Suppressor macrophage (primary cell): ENCODE data around the gene ARMC6.
A peak's percentile ranks its signal among the peaks of the same experiment; 100 is the strongest.

Experiments used
- DNase-seq, 4 experiments: peaks; one replicate each; pipeline ENCODE4 v3.0.0-alpha.2; 2020 to 2022
- total RNA-seq, 17 experiments: gene quantifications; one replicate each; lab custom pipeline; 2026; ENCODE audit warnings: mixed read lengths in 6 of 17, inconsistent platforms in 3 of 17; lab: John Stamatoyannopoulos, UW

ARMC6 gene
- total RNA-seq: 11.3 to 56.6 (median 26.9) reads per million in 17 experiments

DNA sequence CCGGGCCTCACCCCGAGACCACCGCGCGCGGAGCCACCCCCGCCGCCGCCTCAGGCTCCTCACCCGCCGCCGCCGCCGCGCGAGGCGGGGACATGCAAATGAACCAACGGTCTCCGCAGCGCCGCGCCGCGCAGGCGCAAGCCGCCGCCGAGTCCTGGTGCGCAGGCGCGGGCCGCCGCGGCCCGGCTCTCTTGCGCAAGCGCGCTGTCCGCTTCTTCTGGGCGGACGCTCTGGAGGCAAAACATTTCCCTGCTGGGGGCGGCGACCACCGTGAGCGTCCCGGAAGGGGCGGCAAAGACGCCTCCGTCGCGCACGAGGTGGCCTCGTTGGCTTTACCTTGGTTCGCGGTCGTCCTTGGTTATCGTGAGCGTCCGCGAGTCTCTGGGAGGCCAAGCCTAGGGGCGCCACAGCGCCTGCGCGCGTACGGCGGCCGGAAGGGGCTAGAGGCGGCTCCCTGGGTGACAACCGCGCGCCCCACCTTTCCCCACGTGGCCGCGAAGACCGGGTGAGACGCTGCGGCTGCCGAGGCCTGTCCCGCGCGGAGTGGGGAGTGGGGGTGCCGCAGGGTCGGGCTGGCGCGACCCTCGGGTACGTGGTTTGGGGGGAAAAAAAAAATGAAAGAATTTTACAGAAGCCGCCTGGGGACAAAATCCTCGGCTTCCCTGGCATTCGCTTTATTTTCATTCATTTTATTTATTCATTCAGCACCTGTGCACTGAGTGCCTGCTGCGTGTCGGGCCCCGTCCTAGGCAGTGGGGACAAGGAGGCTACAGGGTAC lies at the start of gene ARMC6, which contains the start of gene SUGP2:
TSS of gene ARMC6 (plus strand) at position 178 of the 778 bp plus-strand sequence. CDS start 607 bp downstream, outside the sequence.
TSS of gene SUGP2 (minus strand) at position 92 of the 778 bp plus-strand sequence. CDS start 2,446 bp downstream, outside the sequence.
- peak; percentile 94 to 98 (median 96) for DNase-seq

DNA sequence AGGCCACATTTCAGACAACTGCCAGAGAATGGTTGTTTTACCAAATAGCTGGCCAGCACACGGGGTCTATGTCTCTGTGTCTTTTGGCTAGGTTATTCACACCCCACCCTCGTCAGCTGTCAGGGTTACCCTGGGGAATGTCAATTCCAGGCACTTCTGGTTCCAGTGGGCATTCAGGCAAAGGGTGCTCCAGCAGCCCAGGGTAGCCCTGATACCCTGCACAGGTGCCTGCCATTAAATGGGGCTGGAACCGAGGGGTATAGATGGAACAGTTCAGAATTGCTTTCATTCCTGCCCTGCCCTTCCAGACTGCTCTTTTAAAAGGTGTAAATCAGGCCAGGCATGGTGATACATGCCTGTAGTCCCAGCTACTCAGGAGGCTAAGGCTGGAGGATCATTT lies 49.2 kb upstream of the ARMC6 start:
- DNase-seq: no peak

DNA sequence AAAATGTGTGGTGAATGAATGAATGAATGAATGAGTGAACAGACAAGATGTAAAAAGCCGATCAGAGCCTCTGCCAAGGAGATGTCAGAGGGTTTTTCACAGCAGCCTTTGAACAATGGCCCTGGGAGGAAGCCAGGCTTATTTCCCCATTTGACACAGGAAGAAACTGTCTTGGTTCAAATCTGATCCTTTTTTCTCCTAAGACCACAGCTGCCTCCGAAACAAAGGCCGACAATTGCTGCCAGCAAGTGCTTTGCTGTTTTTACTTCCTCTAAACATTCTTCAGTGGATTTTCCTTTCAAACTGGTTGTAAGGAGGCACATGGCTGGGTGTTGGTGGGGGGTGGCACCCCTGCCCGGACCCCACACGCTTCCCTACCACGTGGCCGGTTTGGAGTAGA lies 48.1 kb upstream of the ARMC6 start:
- peak; percentile 73 to 88 (median 84) for DNase-seq

DNA sequence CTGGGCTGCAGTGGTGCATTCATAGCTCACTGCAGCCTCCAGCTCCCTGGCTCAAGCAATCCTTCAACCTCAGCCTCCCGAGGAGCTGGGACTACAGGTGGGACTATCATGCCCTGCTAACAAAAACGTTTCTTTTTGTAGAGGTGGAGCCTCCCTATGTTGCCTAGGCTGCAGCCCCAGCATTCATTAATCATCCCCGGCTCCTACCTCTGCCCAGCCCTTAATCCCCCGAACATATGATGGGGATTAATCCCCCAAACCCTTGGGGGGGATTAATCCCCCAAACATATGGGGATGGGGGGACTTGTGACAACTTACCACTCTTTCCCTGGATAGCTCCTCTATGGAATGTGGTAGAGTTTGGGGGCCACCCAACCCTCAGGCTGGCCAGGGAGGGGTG lies 45.9 kb upstream of the ARMC6 start:
- no peak for DNase-seq

DNA sequence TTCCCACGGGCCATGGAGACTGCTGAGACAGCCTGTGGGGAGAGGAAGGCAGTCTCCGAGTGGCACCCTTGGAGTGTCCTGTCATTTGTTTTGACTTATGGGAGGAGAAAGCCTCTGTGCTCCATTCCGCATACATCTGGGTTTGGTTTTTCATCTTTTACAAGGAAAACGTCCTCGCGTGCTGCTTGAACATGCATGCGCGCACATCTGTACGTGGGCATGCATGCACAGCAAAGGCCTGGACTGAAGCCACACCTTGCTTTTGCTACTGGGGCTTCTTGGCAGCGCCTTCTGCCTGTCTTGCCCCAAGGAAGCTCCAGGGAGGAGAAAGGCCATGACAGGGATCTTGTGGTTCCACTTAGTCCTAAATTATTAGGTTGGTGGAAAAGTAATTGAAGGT lies 44.1 kb upstream of the ARMC6 start:
- no peak for DNase-seq

DNA sequence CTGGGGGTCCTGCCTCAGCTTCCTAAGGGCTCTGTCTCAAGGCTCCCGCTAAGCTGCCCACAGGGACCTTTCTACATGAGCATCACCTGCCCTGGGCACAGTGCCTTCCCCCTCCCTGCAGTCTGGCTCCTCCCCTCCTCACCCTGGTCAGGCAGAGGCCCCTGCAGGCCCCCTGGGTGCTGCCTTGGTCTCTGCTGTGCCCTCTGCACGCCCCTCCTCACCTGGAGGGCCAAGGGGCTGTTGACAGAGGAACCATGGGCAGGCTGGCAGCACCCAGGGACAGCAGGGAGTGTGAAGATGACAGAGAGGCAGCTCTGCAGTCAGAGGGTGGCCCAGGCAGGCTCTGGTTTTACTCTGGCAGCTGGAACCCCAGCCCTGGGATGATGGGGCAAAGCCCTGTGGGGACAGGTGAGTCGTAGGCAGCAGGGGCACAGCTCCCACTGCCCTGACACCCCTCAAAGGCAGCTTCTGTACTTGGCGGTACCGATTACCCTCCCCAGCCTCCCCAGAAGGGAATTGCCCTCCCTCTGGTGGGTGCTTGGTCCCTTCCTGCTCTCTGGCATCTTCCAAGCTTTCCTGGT lies 43.2 kb upstream of the ARMC6 start:
- no peak for DNase-seq

DNA sequence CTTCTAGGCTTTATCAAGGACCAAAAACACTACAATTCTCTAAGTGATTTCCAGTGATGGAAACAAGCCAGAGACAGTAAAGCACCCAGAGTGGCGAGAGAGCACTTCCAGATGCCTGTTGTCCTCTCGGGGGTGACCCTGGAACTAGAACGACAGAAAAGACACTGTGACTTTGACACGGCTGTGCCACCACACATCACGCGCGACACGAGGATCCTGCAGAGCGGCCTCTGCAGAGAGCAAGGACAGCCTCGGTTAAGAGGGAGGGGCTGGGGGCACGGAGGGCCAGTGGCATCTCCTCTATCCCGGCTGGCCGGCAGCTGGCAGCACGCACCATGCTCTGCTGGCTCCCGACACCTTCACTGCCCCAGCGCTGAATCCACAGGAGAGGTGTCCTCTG lies 42.4 kb upstream of the ARMC6 start:
- DNase-seq: no peak

DNA sequence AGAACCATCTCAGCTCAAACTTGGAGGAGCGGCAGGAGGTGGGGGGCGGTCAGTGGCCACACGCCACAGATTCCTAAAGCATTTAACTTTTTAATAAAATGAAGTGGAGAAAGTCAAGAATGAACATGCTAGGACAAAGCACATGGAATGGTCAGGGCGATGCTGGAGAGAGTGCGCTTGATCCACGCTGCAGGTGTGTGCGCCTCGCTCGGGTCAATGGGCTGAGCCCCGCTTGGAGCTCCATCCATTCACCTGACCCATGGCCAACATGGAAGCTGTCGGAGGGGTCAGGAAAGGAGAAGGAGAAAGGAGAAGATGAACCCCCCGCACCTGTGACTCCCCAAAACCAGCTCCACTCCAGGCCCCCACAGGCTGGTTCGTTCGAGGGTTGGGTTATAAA lies 41.9 kb upstream of the ARMC6 start:
- no peak for DNase-seq

DNA sequence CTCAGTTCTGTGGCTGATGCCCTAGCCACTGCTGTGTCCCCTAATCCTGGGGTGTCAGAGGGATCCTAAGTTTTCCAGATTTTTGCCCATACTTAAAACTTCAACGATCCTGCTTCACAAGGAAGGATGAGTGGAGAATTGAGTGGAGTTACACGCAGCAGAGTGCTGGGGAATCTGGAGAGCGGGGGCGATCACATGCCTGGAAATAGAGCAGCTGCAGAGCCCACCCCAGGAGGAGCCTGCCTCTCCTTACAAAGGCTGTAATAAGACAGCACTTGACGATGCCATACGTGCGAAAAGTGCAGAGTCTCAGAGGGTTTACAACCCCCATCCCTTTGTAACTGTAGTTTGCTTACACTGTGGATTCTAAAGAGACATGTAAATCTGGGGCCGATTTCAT lies 40.7 kb upstream of the ARMC6 start:
- DNase-seq: no peak

DNA sequence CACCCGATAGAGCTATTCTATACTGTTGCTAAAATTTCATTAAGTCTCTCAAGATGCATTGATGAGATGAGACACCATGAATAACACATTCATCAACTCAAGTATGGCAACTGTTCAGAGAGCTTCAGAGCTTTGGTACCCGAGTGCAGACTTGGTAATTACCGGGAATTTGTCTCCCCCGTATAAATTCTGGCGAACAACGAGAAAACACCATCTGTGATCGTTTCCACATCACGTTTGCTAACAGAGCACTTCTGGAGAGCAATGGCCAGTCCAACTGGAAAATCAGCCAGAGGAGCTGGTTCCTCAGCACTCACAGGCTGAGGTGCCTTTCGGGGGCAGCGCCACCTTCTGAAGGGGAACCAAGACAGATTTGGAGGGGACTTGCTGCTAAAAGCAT lies 40.3 kb upstream of the ARMC6 start:
- DNase-seq: no peak

DNA sequence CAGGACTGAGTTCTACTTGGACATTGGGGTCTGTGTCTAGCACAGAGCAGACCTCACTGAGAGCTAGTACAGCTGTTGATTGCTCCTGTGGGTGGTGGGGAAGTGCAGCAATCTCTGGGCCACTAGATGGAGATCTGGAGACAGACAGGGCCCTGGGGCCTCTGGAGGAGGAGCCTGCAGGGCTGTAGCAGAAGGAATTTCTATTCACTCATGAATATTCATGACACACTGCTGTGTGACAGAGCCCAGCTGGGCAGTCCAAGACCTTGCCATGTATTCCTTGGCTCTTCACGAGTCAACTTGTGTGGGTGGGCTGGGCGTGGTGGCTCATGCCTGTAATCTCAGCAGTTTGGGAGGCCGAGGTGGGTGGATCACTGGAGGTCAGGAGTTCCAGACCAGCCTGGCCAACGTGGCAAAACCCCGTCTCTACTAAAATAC lies 37.6 kb upstream of the ARMC6 start:
- DNase-seq: peak; percentile 79 to 90 (median 86)

DNA sequence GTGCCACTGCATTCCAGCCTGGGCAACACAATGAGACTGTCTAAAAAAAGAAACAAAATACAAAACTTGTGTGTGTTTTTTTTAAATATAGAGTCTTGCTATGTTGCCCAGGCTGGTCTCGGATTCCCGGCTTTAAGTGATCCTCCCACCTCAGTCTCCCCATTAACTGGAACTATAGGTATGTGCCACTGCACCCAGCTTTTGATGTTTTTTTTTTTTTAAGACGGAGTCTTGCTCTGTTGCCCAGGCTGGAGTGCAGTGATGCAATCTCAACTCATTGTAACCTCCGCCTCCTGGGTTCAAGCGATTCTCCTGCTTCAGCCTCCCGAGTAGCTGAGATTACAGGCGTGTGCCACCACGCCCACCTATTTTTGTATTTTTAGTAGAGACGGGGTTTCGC lies 37.1 kb upstream of the ARMC6 start:
- DNase-seq: no peak

DNA sequence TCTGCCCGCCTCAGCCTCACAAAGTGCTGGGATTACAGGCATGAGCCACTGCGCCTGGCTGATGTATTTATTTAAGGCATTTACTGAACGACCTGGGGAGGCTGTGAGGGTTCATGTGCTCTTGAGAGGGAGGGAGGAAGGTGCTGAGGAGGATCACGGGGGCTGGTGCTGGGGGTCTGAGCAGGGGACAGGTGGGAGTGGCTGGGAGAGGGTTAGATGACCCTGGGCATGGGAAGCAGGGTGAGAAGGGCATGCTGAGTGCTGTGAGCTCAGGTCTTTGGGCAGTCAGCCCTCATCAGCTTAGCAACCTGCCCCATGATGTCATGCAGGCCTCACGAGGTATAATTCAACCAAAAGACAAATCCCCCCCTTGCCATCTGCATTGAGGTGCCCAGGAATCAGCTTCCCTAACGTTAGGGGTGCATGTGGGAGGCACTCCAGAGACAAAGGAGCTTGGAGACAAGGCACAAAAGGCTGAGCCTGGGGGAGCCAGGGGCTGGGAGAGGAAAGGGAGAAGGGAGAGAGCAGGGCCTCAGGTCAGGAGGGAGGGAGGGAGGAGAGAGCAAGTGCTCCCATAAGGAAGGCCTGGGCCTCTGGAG lies 36.5 kb upstream of the ARMC6 start:
- no peak for DNase-seq

DNA sequence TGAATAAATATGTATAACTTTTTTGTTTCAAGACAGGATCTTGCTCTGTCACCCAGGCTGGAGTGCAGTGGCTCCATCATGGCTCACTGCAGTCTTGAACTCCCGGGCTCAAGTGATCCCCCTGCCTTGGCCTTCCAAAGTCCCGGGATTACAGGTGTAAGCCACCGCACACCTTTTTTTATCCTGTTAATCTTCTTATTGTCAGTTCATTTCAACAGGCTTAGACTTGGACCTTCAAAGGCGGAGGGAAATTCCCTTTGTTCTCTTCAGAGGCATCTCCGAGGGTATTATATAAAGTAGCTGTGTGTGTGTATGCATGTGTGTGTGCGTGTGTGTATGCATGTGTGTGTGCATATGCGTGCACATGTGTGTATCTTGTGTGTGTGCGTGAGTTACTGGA lies 35.1 kb upstream of the ARMC6 start:
- no peak for DNase-seq

DNA sequence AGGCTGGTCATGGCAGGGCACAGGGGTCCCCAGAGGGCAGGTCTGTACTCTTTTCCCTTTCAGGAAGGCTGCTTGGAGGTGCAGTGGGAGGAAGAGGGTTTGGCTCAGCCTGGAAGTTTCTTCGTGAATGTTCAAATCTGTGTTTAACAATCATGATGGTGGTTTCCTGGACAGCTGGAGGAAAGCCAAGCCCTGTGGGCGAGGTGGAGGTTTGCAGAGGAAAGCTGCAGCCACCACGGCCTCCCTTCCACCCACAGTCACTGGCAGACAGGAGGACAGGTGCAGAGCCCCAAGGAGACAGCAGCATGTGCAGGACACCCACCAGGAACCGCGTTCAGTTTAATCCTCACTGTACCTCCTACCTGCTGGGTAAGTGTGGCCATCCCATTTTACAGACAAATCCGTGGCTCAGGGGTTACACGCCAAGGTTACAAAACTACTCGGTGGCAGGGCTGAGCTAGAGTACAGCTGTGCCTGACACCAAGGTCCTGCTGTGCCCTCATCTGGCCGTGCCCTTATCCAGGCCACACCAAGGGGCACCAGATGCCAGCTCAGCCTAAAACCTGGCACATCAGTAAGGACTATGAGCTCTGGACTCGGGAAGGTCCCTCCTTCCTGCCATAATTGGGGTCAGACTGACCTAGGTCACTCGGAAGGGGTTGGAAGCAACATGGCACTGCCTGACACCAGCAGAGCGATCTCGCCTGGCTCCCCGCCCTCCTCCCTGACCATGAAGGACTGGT lies 34.2 kb upstream of the ARMC6 start:
- DNase-seq: peak in 1 of 4 experiments; percentile 21

DNA sequence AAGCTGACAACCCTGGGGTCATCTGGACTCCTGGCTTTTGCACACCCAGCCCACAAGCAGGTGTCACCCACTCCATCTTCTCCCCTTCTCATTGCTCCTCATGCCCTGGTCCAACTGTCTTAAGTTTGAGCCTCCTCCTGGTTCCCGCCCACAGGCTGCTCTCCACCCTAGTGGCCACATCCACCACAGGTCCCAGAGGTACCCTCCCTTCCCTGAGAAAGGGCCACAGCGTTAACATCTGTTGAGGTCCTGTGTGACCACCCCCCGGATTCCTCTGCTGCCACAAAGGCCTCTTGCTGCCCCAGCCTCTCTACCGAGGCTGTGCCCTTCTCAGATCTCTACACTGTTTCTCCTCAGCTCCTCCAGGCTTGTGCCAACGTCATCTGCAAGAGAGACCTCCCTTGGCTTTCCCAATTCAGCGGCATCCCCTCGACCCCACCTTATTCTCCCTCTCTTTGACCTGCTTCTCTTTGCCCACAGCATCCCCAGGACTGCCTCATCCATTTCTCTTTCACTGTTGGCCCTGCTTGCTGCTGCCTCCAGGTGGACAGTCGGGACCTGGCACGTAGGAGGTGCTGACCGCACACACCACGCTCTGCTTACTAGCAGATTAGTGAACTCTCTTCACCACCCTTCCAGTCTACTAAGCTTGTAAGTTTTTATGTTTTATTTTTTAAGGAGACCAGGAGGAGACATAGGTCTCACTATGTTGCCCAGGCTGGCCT lies 33.3 kb upstream of the ARMC6 start:
- DNase-seq: no peak

DNA sequence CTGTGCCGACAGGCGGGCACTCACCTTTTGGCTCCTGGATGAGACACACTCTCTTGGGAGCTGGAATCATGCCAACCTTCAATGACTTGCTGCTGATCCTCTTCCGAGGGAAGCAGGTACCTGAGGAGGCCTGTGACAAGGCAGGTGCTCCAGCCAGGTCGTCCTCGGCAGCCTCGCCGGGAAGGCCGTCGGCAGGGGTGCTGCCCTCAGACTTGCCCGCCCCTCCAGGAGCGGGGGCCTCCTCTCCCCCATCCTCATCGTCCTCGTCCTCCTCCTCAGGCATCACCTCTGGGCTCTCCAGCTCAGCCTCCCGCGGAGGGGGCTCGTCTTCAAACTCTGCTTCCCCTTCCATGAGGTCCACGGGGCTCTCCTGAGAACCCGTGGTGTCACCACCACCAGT lies 29.3 kb upstream of the ARMC6 start:
- no peak for DNase-seq

DNA sequence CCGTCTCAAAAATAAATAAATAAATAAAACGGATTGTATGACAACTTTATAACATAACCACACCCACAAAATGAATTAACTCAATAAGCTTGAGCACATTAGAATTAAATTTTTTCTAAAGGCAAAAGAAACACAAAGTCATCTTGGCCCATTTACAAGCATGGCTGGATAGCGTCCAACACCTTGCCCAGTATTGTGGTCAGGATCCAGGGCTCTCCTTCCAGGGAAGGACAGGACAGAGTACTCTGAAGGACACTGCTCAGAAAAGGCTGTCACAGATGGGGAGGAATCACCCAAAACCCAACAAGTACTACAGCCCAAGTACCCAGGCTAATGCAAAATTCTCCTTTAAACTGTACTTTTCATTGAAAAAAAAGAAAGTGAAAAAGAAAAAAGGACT lies 27.2 kb upstream of the ARMC6 start:
- no peak for DNase-seq

DNA sequence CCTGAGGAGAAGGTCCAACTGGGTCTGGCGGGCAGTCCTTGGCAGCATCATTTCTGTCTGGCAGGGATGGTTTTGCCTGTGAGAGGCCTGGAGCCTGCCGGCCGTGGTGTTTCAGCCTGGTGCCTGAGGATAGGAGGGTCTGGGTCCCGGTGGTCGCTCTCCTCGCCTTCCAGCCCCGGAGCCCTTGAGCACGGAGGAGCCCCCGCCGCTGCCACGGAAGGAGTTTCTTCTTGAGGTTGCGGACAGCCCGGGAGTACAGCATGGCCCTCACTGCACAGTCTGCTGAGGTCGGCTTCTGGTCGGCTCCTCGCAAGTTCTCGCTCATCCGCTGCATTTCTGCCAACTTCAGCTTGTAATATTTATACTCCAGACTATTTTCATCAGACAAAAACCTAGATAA lies 23.5 kb upstream of the ARMC6 start:
- DNase-seq: no peak

DNA sequence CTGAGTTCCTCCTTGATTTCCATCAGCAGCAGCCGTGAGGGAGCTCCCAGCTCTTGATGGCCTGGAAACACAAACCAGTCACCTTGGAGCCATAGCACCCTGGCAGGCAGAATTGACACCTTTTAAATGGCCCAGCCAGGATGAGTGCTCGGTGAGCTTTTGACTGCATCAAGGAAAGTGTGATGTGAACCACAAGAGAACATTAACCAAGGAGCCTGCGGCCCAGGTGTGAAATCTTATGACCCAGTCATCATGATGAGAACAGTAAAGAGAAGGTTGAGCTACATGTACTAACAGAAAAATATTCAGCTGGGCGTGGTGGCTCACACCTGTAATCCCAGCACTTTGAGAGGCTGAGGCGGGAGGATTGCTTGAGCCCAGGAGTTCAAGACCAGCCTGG lies 22.9 kb upstream of the ARMC6 start:
- no peak for DNase-seq

DNA sequence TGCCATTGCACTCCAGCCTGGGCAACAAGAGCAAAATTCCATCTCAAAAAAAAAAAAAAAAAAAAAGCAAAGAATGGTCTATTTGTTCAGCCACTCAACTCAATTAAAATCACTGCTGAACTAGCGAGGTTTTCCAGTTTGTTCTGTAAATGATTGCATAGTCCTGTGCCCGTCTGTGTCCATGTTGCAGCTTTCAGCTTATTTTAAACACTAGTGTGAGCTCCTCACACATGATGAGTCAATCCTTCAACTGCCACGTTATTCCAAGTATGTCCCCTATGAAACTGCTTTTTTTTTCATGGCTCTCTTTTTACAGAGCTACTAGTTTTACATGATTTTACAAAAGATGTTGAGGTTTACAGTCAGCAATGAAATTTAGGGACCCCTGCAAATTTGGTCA lies 12.3 kb upstream of the ARMC6 start:
- DNase-seq: no peak

DNA sequence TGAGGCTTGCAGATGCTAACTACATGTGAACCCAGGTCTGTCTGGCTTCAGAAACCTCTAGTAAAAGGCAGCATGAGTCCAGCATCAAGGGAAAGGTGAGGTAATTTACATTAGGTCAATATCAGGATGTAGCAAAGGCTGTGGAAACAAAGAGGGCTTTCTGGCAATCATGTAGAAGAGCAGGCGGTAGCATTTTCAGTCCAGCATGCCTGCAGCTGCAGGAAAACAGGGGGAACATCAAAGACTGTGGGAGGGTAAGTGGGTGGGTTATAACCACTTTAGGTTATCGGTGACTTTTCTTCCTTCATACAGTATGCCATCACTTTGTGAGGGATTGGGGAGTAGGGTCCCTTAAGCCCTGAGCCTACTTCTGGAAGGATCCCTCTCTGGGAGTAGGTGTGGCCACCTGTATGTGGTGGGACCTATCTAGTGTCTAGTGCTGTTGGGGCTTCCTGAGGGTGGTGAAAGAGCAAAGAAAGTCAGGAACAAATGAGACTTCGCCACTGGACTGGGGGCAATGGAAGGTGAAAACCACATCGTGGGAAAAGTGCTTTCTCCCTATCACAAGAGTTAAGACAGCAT lies 10.9 kb upstream of the ARMC6 start:
- DNase-seq: no peak
